HG03159 (cell line): ENCODE measurements around the gene PIM1.

Experiments used
- ATAC-seq: cut with Tn5 transposase; IDR thresholded peaks from one replicate; pipeline ENCODE4 v1.9.1; 2021; ENCODE audit warnings: mild to moderate bottlenecking, moderate library complexity; ENCODE audit not compliant: unreplicated experiment

PIM1 gene

GRCh38 chr6:37137201-37138090, 32.5 kb upstream of the PIM1 start:
- no peak for ATAC-seq

GRCh38 chr6:37138856-37139229, 31.1 kb upstream of the PIM1 start:
- ATAC-seq, result no peak

- no peak for ATAC-seq
Measured at GRCh38 chr6:37139230-37139962, 30.6 kb upstream of the PIM1 start.

GRCh38 chr6:37140145-37140544, 29.8 kb upstream of the PIM1 start:
- ATAC-seq, result no peak

GRCh38 chr6:37141281-37142049, 28.5 kb upstream of the PIM1 start:
- no peak for ATAC-seq

GRCh38 chr6:37142050-37142614, 27.8 kb upstream of the PIM1 start:
- ATAC-seq, result no peak

GRCh38 chr6:37143585-37143984, 26.4 kb upstream of the PIM1 start:
- no peak for ATAC-seq

GRCh38 chr6:37145443-37145842, 24.5 kb upstream of the PIM1 start:
- no peak for ATAC-seq

GRCh38 chr6:37146735-37147157, 23.2 kb upstream of the PIM1 start:
- ATAC-seq, result no peak

- ATAC-seq, result no peak
Measured at GRCh38 chr6:37149745-37150144, 20.2 kb upstream of the PIM1 start.

GRCh38 chr6:37150314-37150713, 19.6 kb upstream of the PIM1 start:
- ATAC-seq, result no peak

GRCh38 chr6:37155394-37156312, 14.3 kb upstream of the PIM1 start:
- ATAC-seq, result peak; percentile 86

- no peak for ATAC-seq
Measured at GRCh38 chr6:37158508-37158907, 11.4 kb upstream of the PIM1 start.

GRCh38 chr6:37160922-37161778, 8.8 kb upstream of the PIM1 start:
- peak; percentile 67 for ATAC-seq

- ATAC-seq, result no peak
Measured at GRCh38 chr6:37162740-37163139, 7.2 kb upstream of the PIM1 start.

GRCh38 chr6:37168163-37168758, 1.7 kb upstream of the PIM1 start:
- ATAC-seq, result no peak

GRCh38 chr6:37168811-37169495, 999 bp upstream of the PIM1 start:
- no peak for ATAC-seq
